Right lobe of liver (tissue), 6 donors: Measurements from ENCODE around the gene APCDD1L. TPM values are rescaled to one million over a fixed set of nuclear protein-coding genes. Genes with fewer than 3 reads are reported as not detected.

ENCODE experiments used
- ATAC-seq, 4 donors: fragments of 200-7000 bp; cut with Tn5 transposase; one replicate each; pipeline ENCODE4 v1.9.1; 2020; ENCODE audit warnings: mild to moderate bottlenecking in 4 of 4, moderate library complexity in 4 of 4
- DNase-seq, 3 donors: peaks; one replicate each; pipeline ENCODE4 v3.0.0-alpha.2; 2020
- H3K27ac ChIP-seq, 3 donors: fragments of 200-600 bp; one replicate each; pipeline ENCODE4 v1.8.0; 2022
- H3K27me3 ChIP-seq, 2 donors: fragments of 200-600 bp; one replicate each; pipeline ENCODE4 v1.8.0; 2022
- H3K36me3 ChIP-seq, 4 donors: fragments of 200-600 bp; sonication (generic) in 1 of 4; one replicate each; pipeline versions ENCODE4 v1.5.1 to v1.8.0; 2017 to 2022; ENCODE audit warnings: control low read depth in 1 of 4
- H3K4me1 ChIP-seq, 4 donors: fragments of 200-600 bp; sonication (generic) in 1 of 4; one replicate each; pipeline versions ENCODE4 v1.5.1 to v1.8.0; 2017 to 2022; ENCODE audit warnings: control low read depth in 1 of 4
- H3K4me3 ChIP-seq, 3 donors: fragments of 200-600 bp; one replicate each; pipeline ENCODE4 v1.8.0; 2022
- H3K9me3 ChIP-seq, 4 donors: fragments of 200-600 bp; sonication (generic) in 1 of 4; one replicate each; pipeline versions ENCODE4 v1.5.1 to v1.8.0; 2017 to 2022; ENCODE audit warnings: control low read depth in 1 of 4
- CTCF ChIP-seq, 4 donors: fragments of 200-600 bp in 3 of 4; fragments of 450-650 bp in 1 of 4; IDR thresholded peaks; one replicate each; pipeline versions ENCODE4 v1.5.1 to v1.8.0; 2016 to 2022; ENCODE audit warnings: antibody characterized with exemption in 4 of 4, mild to moderate bottlenecking in 2 of 4
- POLR2A ChIP-seq: fragments of 450-650 bp; IDR thresholded peaks from one replicate; pipeline ENCODE4 v1.6.1; 2017; ENCODE audit warnings: antibody characterized with exemption, mild to moderate bottlenecking
- WGBS: methylation state at CpG from one replicate; pipeline ENCODE4 v1.1.6; 2018; ENCODE audit warnings: low coverage, low lambda C conversion rate; ENCODE audit not compliant: insufficient coverage; ENCODE audit errors: missing lambda C conversion rate; 5-methylcytosine and 5-hydroxymethylcytosine counted together
- intact Hi-C, 2 donors: fragments of 100-400 bp; cut with DNase I; formaldehyde crosslinking; loops; one replicate each; pipeline versions ENCODE4 v1.11.2 to v1.14.1; 2022
- total RNA-seq, 6 experiments: library from RNA; depleted of rRNA in 2 of 6; stranded (reverse); fragments of >200 nt in 2 of 6; fragmentation: NEBNext Ultra II Directional in 3 of 6; extraction: Animal tissue kit (Norgen Biotek cat#: 25700) in 3 of 6; gene quantifications; one replicate each; pipeline versions ENCODE4 v1.1.0 to v1.2.4, GENCODE V29; 2016 to 2023
- donor health status: DM: no; HTN: yes; CAD: no.
- donor health status: DM: no; HTN: no; CAD: no.
- donor health status: DM: no; HTN: no; CAD: no.
- donor health status: DM: no; HTN: yes; CAD: no.
- donor health status: DM: no; HTN: yes; CAD: no.

Gene APCDD1L
- total RNA-seq, 6 experiments from 2014 or later: 0.04 TPM; not detected in 5

GRCh38 chr20:58500256-58500655 is 14.9 kb downstream of the APCDD1L start:
- Histone ChIP-seq H3K4me1 (no peaks in the 10 kb centered on the region), H3K36me3 (no peaks in the 10 kb centered on the region), H3K4me3 (no peak overlapping the region), H3K27ac (no peak overlapping the region), H3K27me3 (no peaks in the 10 kb centered on the region), H3K9me3 (no peaks in the 10 kb centered on the region)
- ATAC-seq (no peak), DNase-seq (no peak)
- intact Hi-C loops: loop anchor here in 1 of 2 donors (10.0 kb wide), 1 partner anchor 145 kb away; no protein-coding TSS in a partner anchor
- WGBS: 80% methylated on average over 6 of the region's 7 CpGs
- TF ChIP-seq POLR2A (no peak), CTCF (IDR thresholded peaks at IDR 0.05) (no peak)

- Histone ChIP-seq H3K36me3 (no peaks in the 10 kb centered on the region), H3K4me3 (no peak overlapping the region), H3K9me3 (no peaks in the 10 kb centered on the region), H3K4me1 (no peaks in the 10 kb centered on the region), H3K27me3 (no peaks in the 10 kb centered on the region), H3K27ac (no peak overlapping the region)
- ATAC-seq: no peak
- WGBS: 24% methylated on average over 7 of the region's 9 CpGs
- intact Hi-C loops: no loop called here
- no peak for DNase-seq
- TF ChIP-seq POLR2A: no peak
- TF ChIP-seq CTCF (IDR thresholded peaks at IDR 0.05): no peak
Observed at GRCh38 chr20:58498470-58499068, 16.6 kb downstream of the APCDD1L start.

- Histone ChIP-seq H3K27me3 (no peaks in the 10 kb centered on the region), H3K27ac (no peak overlapping the region), H3K9me3 (no peaks in the 10 kb centered on the region), H3K36me3 (no peaks in the 10 kb centered on the region), H3K4me1 (no peaks in the 10 kb centered on the region), H3K4me3 (no peak overlapping the region)
- TF ChIP-seq POLR2A: no peak
- no peak for TF ChIP-seq CTCF (IDR thresholded peaks at IDR 0.05)
- intact Hi-C loops: no loop called here
- WGBS: 82% methylated on average over 12 of the region's 13 CpGs
- ATAC-seq (no peak), DNase-seq (no peak)
Observed at GRCh38 chr20:58497724-58498469, 17.3 kb downstream of the APCDD1L start.

GRCh38 chr20:58497076-58497641 is 18.0 kb downstream of the APCDD1L start:
- TF ChIP-seq CTCF (IDR thresholded peaks at IDR 0.05) (no peak), POLR2A (no peak)
- Histone ChIP-seq H3K27ac (no peak overlapping the region), H3K27me3 (no peaks in the 10 kb centered on the region), H3K36me3 (no peaks in the 10 kb centered on the region), H3K4me3 (no peak overlapping the region), H3K4me1 (no peaks in the 10 kb centered on the region), H3K9me3 (no peaks in the 10 kb centered on the region)
- intact Hi-C loops: no loop called here
- no peak for DNase-seq
- no peak for ATAC-seq
- 93% methylated on average over 10 of the region's 16 CpGs for WGBS
